SKM-1 (cell line): ENCODE results near the gene PVRIG.
"Not testable (repeated sequence)": the region's sequence is repeated elsewhere in the genome, so short reads cannot be mapped to it uniquely, and the experiment has no call there.

Experiments
- DNase-seq: peaks from one replicate; lab custom pipeline; 2025; ENCODE audit not compliant: unreplicated experiment; lab: John Stamatoyannopoulos, UW

Gene PVRIG

GRCh38 chr7:100192969-100193368, 26.8 kb upstream of the PVRIG start:
- no peak for DNase-seq

- DNase-seq, result no peak
Observed at GRCh38 chr7:100195222-100195621, 24.5 kb upstream of the PVRIG start.

GRCh38 chr7:100195901-100196322, 23.8 kb upstream of the PVRIG start:
- not testable (repeated sequence) for DNase-seq

- DNase-seq, result no peak
Observed at GRCh38 chr7:100198266-100198665, 21.5 kb upstream of the PVRIG start.

GRCh38 chr7:100200693-100201092, 19.1 kb upstream of the PVRIG start:
- DNase-seq, result no peak

- no peak for DNase-seq
Observed at GRCh38 chr7:100204454-100204853, 15.3 kb upstream of the PVRIG start.

- no peak for DNase-seq
Observed at GRCh38 chr7:100208911-100209408, 10.8 kb upstream of the PVRIG start.

- DNase-seq, result no peak
Observed at GRCh38 chr7:100209493-100209892, 10.3 kb upstream of the PVRIG start.

- DNase-seq, result no peak
Observed at GRCh38 chr7:100210805-100211204, 8.9 kb upstream of the PVRIG start.

GRCh38 chr7:100211342-100211780, 8.4 kb upstream of the PVRIG start:
- DNase-seq, result no peak

- DNase-seq, result no peak
Observed at GRCh38 chr7:100212631-100213286, 7.0 kb upstream of the PVRIG start.

GRCh38 chr7:100213672-100214071, 6.1 kb upstream of the PVRIG start:
- DNase-seq, result no peak

GRCh38 chr7:100214356-100214755, 5.4 kb upstream of the PVRIG start:
- not testable (repeated sequence) for DNase-seq

- no peak for DNase-seq
Observed at GRCh38 chr7:100215895-100216294, 3.9 kb upstream of the PVRIG start.

GRCh38 chr7:100217934-100218333, 1.8 kb upstream of the PVRIG start:
- DNase-seq, result not testable (repeated sequence)

- no peak for DNase-seq
Observed at GRCh38 chr7:100219271-100219737, 445 bp upstream of the PVRIG start.

- DNase-seq, result no peak
Observed at GRCh38 chr7:100220586-100221230, 959 bp downstream of the PVRIG start.

- no peak for DNase-seq
Observed at GRCh38 chr7:100221231-100221718, 1.5 kb downstream of the PVRIG start.

GRCh38 chr7:100221767-100222444, 2.2 kb downstream of the PVRIG start:
- DNase-seq, result no peak

- DNase-seq, result no peak
Observed at GRCh38 chr7:100222445-100223132, 2.8 kb downstream of the PVRIG start.

GRCh38 chr7:100223376-100223927, 3.7 kb downstream of the PVRIG start:
- not testable (repeated sequence) for DNase-seq
